G401 (cell line): ENCODE results near the gene SLC29A3. TPM values are rescaled to one million over a fixed set of nuclear protein-coding genes. Genes with fewer than 3 reads are reported as not detected.

Source experiments
- DNase-seq: peaks from one replicate; pipeline ENCODE4 v3.0.0-alpha.2; 2015; ENCODE audit warnings: low spot score
- in situ Hi-C: cut with HindIII; loops from 2 replicates; pipeline ENCODE4 v1.10.0; 2016; ENCODE audit warnings: low sequenced_read_pairs, mixed read lengths
- total RNA-seq: library from RNA; depleted of rRNA; stranded (reverse); fragments of >200 nt; shearing (Covaris generic); gene quantifications from 2 replicates; pipeline ENCODE4 v1.2.3, GENCODE V29; 2014

Gene SLC29A3
- total RNA-seq, 1 experiment from 2014 or later = 3.3 TPM

DNA sequence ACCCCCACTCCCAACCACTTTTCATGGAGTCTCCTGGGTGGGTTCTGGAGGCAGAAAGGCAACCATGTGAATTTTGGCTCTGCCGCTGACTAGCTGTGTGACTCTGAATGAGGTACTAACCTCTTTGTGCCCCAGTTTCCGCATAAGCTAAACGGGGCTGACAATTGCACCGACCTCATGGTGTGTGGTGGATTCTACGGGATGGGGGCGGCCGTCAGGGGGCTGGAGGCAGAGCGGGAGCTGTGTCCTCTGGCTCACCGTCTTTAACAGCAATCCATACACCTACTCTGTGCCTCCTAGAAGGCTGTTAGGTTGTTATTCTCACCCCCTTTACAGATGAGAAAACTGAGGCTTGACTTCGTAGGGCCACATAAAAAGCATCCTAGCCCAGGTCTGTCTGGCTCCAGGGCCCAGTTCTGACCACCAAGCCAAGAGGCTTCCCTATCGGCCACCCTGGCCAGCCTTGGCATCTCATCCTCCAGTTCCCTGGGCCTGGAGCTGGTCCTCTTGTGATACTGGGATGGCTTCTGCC is 4.3 kb upstream of the SLC29A3 start:
- in situ Hi-C loops = no loop called here
- no peak for DNase-seq

DNA sequence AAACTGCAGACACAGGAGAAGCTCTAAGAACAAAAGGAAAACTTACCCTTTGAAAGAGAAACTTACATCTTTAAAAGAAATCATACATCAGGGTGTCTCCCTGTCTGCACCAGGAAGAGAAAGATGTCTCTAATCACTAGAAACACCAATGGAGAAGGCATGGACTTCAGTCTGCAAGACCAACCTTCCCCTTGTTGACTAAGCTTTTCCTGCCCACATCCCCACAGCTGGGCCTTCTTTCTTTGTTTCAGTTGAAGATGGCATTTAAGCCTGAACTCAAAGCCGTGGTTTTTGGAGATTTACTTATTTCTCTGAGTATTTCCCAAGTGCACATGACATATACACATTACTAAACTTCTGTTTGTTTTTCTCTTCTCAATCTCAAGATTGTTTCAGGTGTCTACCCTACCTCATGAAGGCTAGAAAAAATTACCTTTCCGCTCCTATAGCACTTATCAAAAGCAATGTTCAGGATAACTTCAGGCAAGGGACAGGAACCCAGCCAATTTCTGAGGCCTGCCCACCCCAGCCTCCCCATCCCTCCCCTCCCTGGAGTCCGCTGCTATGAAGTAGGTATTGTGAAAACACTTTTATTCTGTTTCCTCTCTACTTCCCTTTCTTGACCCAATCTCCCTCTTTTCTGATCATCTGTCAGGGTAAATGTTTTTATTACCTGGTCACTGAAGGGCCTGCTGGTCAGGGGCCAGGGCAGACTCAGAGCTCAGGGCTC is 2.8 kb upstream of the SLC29A3 start:
- DNase-seq = peak; percentile 18
- in situ Hi-C loops = no loop called here

DNA sequence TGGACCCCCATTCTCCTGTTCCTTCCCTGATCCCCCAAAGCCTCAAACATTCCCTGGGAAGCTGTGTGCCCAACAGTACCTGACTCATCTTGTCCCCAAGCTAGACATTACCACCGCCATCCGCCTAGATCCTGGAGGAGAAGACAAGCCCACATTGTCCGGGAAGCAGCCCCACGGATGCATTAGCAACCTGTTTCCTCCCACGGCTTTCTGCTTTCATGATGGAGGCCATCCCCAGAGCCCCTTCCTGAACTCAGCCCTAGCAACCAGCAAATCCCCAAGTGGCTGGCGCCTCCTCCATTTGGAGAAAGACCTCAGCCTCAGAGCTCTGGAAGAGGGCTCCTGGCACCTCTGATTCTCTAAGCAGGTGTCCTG is 2.3 kb upstream of the SLC29A3 start:
- in situ Hi-C loops = no loop called here
- DNase-seq = no peak

DNA sequence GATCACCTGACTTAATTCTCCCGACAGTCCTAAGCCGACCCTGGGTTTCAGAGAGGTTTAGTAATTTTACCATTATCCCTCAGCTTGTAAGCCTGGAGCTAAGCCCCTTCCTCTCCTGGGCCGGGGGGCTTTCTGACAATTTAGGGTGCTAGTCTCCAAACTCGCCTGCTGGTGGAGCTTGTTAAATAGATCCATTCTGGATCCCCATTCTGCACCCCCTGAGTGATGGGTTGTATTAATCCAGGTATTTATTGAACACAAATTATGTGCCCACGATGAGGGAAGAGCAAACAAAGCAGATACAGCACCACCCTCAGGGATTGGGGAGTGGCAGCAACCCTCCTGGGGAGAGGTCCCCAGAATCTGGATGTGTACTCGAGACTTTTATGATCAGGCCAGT is 1.3 kb upstream of the SLC29A3 start:
- no peak for DNase-seq
- in situ Hi-C loops = no loop called here

DNA sequence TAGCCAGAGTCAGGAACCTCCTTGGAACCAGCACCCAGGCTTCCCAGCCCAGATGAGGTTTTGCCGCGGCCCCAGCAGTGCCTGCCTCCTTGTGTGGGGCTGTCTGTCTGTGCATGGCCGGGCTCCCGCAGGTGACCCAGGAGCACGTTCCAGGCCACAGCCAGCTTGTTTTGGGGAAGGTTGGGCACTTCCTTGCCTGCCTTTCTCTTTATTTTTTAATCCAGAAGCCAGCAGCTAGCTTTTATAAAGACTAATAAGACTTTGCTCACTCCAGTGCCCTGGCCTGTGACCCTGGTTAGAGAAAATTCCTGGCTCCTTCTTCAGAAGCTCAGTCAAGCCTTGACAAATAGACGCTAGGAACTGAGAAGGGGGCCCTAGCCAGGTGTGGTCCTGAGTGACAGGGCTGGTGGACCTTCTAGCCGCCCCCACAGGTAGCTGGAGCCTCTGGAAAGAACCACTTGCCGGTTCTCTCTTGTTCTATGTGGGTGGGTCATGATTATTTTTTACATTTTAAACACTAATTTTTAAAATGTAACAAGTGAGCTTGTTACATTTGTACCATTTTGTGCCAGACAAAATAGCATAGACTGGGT is 837 bp downstream of the SLC29A3 start:
- in situ Hi-C loops = no loop called here
- no peak for DNase-seq

DNA sequence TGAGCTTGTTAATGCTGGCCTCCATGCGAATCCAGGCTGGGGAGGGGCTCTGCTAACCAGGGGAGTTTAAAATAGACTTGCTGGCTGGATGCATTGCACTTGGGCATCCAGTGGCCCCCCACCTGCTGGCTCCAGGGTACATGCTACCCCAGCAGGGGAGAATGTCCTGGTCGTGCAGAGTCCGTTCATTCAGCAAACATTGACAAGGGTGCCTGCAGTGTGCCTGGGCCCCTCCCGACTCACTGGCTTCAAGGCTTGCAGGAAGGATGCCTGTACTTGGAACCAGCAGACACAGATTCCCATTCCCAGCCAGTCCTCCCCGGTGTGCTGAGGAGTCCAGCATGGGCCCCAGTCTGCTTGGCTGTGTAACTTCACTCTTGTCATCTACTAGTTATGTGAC is 1.5 kb downstream of the SLC29A3 start:
- no peak for DNase-seq
- in situ Hi-C loops = no loop called here

DNA sequence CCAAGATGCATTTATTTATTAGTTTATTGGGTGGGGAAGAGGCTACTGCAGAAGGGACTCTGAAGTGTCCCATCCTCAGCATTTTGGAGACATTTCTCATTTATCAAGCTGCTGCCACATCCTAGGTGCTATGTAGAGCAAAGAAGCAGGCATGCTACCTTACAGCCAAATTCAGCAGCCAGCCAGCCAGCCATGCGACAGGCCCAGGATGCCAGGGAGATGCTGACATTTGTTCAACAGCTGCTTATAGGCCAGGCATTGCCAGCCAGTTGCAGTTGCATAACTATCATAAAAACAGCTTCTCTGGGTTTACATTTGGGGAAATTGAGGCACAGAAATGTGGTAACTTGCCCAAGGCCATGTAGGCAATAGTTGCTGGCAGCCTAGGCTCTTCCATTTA is 2.3 kb downstream of the SLC29A3 start:
- in situ Hi-C loops = no loop called here
- no peak for DNase-seq

DNA sequence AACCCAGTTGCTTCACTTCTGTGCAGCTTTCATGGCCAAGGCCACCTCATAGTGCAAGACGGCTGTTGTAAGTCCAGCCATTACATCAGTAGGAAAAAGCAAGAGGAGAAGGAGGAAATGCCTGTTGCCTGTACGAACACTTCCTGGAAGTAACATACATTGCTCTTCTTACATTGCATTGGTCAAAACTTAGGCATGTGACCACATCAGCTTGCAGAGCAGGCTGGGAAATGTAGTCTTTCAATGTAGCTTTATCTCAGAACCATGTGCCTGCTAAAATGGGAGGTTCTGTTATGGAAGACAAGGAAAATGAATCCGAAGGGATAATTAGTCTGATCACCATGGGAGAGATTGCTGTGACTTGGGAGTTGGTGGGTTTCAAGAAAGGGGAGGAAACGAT is 4.3 kb downstream of the SLC29A3 start:
- in situ Hi-C loops = no loop called here
- DNase-seq = peak; percentile 51

DNA sequence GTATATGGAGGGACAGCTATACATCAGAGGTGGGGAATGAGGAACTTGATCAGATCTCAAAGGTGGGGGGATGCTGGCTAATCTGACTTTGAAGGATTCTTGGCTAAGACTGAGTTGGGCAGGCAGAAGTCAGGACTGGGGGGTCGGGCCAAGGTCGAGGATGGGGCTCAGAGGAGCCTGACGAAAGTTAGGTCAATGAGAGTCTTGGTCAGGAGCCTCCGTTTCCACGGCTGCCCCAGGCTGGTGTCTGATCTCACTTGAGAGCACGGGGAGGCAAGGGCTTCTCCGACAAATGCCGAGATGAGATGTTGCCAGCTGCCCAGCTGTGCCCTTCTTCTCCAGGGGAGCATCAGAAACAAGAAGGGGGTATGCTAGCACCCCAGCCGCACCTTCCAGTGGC is 5.7 kb downstream of the SLC29A3 start:
- DNase-seq = no peak
- in situ Hi-C loops = no loop called here

DNA sequence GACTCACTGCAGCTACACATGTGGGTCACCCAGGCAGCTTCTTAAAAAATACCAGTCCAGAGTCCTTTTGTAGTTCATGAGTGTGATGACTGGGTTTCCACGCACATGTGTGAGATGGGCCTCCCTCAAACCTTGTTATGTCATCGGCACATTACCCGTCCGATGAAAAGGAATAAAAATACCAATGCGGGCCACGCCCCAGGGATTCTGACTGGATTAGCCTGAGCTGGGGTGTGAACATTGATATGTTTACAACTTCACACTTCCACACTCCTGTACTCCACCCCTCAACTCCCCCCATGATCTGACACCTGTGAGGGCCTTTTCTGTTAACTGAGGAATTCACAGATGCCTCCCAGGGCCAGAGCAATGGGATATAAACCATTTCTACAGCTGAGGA is 6.2 kb downstream of the SLC29A3 start:
- in situ Hi-C loops = no loop called here
- DNase-seq = no peak

DNA sequence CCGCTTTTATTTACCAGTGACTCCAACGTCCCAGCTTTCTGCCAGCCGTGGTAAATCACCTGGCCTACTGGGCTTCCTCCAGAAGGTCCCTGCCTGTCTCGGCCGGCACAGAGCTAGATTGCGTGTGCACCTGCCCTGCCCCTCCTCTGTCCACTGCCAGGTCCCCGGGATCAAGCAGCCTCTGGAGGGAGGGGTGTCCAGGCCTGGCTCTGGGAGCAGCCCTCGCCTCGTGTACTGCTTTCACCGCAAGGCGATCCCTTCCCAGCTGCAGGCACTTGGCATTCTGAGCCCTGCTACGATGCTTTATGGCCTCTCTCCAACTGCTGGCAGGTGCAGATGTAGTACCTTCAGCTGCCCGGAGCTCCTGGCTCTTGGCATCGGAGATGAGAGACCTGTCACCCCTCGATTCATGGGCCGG is 7.4 kb downstream of the SLC29A3 start:
- in situ Hi-C loops = no loop called here
- DNase-seq = no peak

DNA sequence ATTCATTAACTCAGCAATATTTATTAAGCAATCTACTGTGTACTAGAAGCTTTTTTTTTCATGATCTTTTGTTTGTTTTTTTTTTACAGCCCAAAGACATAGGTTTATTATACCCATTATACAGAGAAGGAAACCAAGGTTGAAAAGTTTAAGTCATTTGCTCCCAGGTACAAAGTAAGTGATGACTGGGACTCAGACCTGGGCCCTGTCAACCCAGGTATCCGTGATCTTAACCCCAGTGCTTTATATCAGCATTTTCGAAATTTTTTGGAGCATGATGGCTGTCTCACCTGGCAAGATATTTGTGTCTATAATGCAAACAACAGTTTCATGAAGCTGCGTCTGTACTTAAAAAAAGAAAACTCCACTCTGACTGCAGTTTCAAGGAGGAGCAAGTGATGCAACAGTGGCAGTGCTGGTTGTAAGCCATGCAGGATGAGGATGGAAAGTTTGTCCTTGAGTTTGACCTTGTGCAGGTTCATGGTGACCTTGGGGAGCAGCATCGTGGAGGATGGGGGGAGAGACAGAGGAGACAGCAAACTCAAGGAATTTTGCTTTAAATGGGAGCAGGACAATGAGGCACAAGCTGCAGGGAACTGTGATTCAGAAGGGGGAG is 11.8 kb downstream of the SLC29A3 start:
- DNase-seq = no peak
- in situ Hi-C loops = no loop called here

DNA sequence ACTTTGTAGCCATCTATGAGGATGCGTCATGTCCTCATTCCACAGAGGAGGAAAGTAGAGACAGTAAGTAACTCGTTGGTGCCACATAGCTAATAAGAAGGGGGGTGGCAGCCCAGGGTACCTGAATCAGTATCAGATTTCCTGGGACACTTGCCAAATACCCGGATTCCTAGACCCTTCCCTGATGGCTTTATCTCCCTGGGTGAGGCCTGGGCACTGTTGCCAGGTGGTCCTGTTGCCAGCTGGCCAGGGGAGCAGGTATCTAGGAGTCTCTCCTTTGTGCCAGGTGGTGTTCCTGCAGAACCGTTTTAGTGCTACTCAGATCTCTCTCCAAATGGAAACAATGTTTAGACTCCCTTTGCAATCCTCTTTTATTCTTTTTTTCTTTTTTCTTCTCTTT is 12.7 kb downstream of the SLC29A3 start:
- peak; percentile 80 for DNase-seq
- in situ Hi-C loops = no loop called here

DNA sequence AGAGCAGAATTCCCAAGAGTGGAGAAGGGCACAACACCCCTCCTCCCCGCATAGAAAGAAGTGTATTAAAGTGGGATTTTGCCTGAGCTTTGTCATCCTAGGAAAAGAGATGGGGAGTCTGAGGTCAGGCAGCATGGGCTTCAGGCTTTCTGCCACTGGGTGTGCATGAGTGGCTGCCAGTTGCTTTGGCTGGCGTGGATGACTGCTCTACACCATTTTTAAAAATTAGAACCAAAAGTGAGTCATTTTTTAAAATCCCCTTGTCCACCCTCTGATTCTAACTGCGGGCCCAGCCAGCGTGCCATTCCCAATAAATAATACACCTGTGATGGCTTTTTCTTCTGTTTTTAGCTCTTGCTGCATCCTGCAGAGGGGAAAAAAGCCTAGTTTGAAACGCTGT is 13.4 kb downstream of the SLC29A3 start:
- in situ Hi-C loops = no loop called here
- no peak for DNase-seq

DNA sequence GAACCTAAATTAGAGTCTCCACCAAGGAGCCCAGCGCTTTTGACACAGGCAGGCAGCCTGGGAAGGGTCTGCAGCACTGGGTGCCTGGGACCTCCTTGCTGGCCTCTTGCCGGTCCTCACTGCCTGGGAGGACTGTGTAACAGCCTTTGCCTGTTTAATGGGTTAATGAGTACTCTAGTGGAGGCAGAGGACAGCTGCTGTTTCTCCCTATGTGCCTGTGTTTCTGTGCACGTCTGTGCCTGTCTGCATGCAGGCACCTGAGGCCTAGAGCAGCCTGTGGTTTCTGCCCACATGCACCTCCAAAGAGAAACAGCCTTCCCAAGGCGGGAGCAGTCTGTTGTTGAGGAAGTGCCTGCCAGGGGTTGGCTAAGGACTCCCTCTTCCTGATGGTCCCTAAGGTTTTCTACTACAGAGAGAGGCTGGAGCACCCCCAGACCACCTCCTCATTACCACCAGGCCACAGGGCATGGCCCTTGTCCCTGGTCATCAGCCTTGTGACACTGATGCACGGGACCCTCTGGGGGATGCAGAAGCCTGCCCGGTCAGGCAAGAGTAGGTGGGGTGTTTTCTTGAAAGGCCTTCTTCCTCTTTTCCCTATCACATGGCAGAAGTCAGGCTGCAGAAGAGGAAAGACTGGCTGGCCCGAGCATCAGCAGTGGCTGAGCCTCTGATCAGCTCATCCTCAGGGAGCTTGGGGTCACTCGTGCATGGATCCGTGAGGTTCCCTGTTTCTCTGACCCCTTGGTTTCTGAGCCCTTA is 14.2 kb downstream of the SLC29A3 start:
- DNase-seq = no peak
- in situ Hi-C loops = no loop called here

DNA sequence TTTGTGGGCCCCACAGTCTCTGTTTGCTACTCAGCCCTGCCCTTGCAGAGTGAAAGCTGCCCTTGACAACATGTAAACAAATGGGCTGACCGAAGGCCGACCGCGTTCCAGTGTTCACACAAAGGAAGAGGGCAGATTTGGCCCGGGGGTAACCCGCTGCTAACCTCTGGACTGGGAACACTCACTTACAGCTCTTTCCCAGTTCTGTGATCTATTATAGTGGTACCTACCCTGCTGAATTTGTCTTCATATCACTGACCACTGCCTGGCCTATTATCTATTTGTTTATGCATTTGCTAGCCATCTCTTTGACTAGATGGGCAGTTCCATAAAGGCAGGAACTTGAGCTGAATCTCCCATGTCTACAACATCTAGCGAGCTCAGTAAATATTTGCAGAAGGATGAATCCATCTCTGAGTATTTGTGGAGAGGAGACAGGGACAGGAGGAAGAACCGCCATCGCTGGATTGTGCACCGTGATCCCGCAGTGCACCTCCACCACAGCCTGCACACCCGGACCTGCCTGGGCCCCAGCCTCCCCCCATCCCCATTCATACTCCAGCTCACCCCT is 15.2 kb downstream of the SLC29A3 start:
- no peak for DNase-seq
- in situ Hi-C loops = no loop called here

DNA sequence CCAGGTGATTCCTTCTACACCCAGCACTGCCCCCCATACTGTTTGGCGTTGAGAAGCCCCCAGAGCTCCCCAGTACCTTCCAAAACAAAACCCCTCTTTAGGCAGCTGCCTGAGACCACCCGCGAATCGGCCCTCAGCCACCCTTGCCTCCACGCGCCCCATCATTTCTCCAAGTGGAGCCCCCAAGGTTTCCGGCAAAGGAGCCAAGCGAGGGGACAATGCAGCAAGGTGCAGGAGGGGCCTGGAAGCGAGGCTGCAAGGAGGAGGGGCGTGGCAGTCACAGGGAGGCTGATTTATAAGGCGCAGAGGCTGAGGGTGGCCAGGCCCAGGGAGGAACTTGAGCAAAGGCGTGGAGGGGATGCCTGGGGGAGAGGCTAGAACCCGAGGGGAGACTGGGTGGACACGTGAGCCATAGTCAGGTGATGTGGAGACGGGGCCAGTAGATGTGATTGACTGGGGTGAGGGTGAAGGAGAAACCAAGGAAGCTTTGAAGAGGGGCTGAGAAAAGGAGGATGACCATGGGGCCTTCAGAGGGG is 16.2 kb downstream of the SLC29A3 start:
- in situ Hi-C loops = no loop called here
- no peak for DNase-seq

DNA sequence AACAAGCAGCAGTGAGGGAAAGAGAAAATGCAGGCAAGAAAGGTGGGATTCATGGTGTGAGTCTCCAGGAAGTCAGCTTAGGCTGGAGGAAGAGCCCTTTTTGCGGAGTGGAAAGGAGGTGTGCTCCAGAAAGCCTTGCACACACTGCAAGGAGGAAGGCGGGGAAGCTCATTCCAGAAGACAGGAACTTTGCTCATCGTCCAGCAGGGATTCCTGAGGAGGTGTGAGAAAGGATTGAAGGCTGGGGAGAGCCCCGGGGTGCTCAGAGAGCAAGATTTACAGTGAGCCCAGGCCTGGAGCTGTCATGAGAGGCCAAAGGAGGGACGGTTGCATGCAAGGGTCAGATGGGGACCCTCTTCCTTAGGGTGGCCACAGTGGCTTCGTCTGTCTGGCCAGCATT is 17.6 kb downstream of the SLC29A3 start:
- no peak for DNase-seq
- in situ Hi-C loops = no loop called here

DNA sequence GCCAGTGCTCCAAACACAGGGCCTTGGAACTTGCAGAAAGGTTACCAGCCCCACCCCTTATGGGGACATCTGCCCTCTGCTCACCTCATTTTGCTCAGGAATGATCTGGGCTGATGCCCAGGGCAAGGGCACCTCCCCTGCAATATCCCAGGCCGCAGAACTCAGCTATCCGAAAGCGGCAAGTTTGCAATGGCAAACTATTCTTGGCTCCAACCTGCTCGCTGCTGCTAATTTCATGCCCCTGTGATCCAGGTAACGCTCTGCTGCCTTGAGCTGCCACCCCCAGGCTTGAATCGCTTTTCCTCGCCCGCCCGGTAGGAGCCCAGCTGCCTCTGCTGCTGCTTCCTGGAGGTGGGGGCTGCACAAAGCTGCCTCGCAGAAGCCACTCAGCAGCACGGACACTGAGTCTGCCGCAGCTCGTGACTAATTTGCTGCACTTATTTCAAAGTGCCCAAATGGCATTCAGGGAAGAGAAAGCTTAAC is 18.2 kb downstream of the SLC29A3 start:
- no peak for DNase-seq
- in situ Hi-C loops = no loop called here
